ENCODE results near the gene DUSP28.

Gene DUSP28

DNA sequence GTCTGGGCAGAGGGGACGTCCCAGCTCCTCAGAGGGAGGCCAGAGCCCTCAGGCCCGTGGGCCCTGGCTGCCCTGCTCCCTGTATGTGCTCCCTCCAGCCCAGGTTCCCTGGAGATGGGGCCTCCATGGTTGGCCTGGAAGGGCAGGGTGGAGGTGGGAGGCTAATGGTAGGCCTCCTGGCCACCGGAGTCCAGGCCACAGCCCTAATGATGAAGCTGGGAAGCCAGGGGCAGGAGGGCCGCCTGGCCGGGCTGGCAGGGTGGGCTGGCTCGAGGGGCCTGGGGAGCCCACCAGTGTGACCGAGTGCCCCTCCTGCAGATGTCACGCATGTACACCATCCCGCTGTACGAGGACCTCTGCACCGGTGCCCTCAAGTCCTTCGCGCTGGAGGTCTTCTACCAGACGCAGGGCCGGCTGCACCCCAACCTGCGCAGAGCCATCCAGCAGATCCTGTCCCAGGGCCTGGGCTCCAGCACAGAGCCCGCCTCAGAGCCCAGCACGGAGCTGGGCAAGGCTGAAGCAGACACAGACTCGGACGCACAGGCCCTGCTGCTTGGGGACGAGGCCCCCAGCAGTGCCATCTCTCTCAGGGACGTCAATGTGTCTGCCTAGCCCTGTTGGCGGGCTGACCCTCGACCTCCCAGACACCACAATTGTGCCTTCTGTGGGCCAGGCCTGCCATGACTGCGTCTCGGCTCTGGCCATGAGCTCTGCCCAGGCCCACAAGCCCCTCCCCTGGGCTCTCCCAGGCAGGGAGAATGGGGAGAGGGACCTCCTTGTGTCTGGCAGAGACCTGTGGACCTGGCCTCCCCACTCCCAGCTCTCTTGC lies 17.3 kb downstream of the DUSP28 start:
- no peak overlapping the region for H3K27ac Mint-ChIP-seq
- H3K27me3 Mint-ChIP-seq: no peaks in the 10 kb centered on the region
- no peak for DNase-seq
- CTCF ChIA-PET: no interaction called here
- peaks cover 25% of the 10 kb centered on the region for H3K36me3 Mint-ChIP-seq
- H3K4me1 Mint-ChIP-seq: peaks cover 23% of the 10 kb centered on the region
- H3K4me3 Mint-ChIP-seq: no peak overlapping the region
- H3K9me3 Mint-ChIP-seq: peaks cover 2% of the 10 kb centered on the region

DNA sequence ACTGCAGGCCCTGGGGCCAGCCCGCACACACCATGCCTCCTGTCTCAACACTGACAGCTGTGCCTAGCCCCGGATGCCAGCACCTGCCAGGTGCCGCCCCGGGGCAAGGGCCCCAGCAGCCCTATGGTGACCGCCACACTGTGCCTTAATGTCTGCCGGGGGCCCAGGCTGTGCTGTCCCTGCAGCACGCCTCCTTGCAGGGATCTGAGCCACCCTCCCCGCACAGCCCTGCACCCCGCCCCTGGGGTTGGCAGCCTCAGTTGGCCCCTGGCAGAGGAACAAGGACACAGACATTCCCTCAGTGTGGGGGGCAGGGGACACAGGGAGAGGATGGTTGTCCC lies 17.9 kb downstream of the DUSP28 start:
- Mint-ChIP-seq H3K27me3 (no peaks in the 10 kb centered on the region), H3K9me3 (peaks cover 2% of the 10 kb centered on the region), H3K4me3 (no peak overlapping the region), H3K36me3 (peaks cover 25% of the 10 kb centered on the region), H3K4me1 (peaks cover 26% of the 10 kb centered on the region), H3K27ac (no peak overlapping the region)
- DNase-seq: no peak
- CTCF ChIA-PET: no interaction called here

GRCh38 chr2:240578488-240578887 lies 18.3 kb downstream of the DUSP28 start:
- H3K4me1 Mint-ChIP-seq: peaks cover 30% of the 10 kb centered on the region
- CTCF ChIA-PET: interaction anchor here (1.1 to 11.3 kb wide), 2 partner anchors 15 kb away, joined by 3 to 100 read pairs; partner anchors contain the start of gene DUSP28

GRCh38 chr2:240579071-240579762 lies 19.1 kb downstream of the DUSP28 start:
- Mint-ChIP-seq H3K4me3 (no peak overlapping the region), H3K4me1 (peaks cover 30% of the 10 kb centered on the region), H3K27ac (peak overlapping the region; percentile 83), H3K9me3 (peaks cover 2% of the 10 kb centered on the region), H3K27me3 (no peaks in the 10 kb centered on the region), H3K36me3 (peaks cover 24% of the 10 kb centered on the region)
- no peak for DNase-seq
- CTCF ChIA-PET: interaction anchor here (1.1 to 11.3 kb wide), 4 partner anchors 11 to 65 kb away, joined by 3 to 100 read pairs (median 4); partner anchors contain the start of genes DUSP28 and RNPEPL1

More at GRCh38 chr2:240578488-240578887, 18.3 kb downstream of the DUSP28 start:
- Mint-ChIP-seq H3K9me3 (peaks cover 2% of the 10 kb centered on the region), H3K27ac (peak overlapping the region; percentile 33), H3K4me3 (no peak overlapping the region), H3K36me3 (peaks cover 24% of the 10 kb centered on the region), H3K27me3 (no peaks in the 10 kb centered on the region)
- DNase-seq: no peak

DNA sequence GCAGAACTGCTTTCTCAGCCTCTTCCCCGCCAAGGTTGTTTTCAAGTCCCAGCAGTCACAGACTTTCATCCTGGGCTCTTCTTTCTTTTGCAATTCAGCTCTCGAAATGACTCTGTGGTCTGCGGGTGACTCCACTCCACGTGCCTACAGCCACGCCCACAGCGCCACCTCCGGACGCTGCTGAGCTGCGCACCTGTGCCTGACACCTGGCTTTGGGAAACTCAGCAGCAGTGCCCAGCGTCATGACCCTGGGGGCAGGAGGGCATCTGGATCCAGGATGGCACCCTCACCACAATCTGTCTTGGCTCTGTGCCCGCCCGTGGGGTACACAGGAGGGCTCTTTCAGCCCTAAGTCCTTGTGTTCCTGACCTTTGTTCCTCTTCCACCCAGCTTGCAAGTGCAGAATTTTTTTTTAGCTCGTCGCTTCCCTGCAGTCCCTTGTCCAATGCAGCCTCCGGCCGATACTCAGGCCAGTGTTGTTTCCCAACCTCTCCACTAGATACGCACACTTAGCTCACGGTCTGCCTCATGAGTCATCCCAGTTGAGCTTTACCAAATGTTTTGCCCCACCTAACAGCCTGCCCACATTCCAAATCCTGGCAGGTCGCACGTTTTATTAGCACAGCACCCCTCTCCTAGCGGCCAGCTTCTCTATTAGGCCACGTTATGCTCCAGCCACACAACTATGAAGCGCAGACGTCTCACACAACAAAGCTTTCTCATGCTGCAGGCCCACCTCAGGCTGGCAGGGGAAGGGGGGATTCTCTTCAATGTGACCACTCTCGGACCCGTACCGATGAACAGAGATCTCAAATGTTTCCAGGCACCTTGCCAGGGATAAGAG lies 19.8 kb downstream of the DUSP28 start:
- no peaks in the 10 kb centered on the region for H3K27me3 Mint-ChIP-seq
- peaks cover 2% of the 10 kb centered on the region for H3K9me3 Mint-ChIP-seq
- H3K36me3 Mint-ChIP-seq: peaks cover 27% of the 10 kb centered on the region
- H3K4me1 Mint-ChIP-seq: peaks cover 38% of the 10 kb centered on the region
- H3K27ac Mint-ChIP-seq: peak overlapping the region; percentile 83
- CTCF ChIA-PET: interaction anchor here (1.1 to 11.3 kb wide), 4 partner anchors 12 to 66 kb away, joined by 3 to 100 read pairs (median 4); partner anchors contain the start of genes DUSP28 and RNPEPL1
- no peak overlapping the region for H3K4me3 Mint-ChIP-seq
- peak; percentile 83 for DNase-seq

- Mint-ChIP-seq H3K27ac (peak overlapping the region; percentile 11), H3K9me3 (peaks cover 2% of the 10 kb centered on the region), H3K36me3 (peaks cover 28% of the 10 kb centered on the region), H3K27me3 (no peaks in the 10 kb centered on the region), H3K4me1 (peaks cover 44% of the 10 kb centered on the region), H3K4me3 (no peak overlapping the region)
- CTCF ChIA-PET: interaction anchor here (11.3 kb wide), 1 partner anchor 18 kb away, joined by 100 read pairs; the partner anchor contains the start of gene DUSP28
- no peak for DNase-seq
These were observed 21.7 kb downstream of the DUSP28 start for GRCh38 chr2:240581811-240582210.

- no peak for DNase-seq
- CTCF ChIA-PET: interaction anchor here (11.3 kb wide), 1 partner anchor 19 kb away, joined by 100 read pairs; the partner anchor contains the start of gene DUSP28
- Mint-ChIP-seq H3K4me1 (peaks cover 52% of the 10 kb centered on the region), H3K4me3 (no peak overlapping the region), H3K36me3 (peaks cover 25% of the 10 kb centered on the region), H3K27ac (no peak overlapping the region), H3K9me3 (peaks cover 2% of the 10 kb centered on the region), H3K27me3 (no peaks in the 10 kb centered on the region)
These were observed 22.6 kb downstream of the DUSP28 start for GRCh38 chr2:240582781-240583180.

DNA sequence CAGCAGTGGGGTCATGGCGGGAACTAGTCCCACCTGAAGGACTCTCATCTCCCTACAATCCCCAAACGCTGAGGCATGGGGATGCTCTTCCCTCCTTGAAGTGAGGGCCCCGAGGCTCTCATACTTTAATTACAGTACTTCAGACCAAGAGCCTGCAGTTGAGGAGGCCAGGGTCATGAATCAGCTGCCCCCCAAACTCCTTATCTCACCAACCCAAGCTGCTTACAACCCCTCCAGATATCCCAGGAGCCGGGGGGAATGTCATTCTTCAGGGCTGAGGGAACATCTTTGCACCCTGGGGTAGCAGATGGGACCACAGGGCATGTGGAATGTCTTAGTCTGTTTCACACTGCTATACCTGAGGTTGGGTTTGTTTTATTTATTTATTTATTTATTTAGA lies 23.6 kb downstream of the DUSP28 start:
- H3K9me3 Mint-ChIP-seq: peaks cover 2% of the 10 kb centered on the region
- no peak for DNase-seq
- peaks cover 25% of the 10 kb centered on the region for H3K36me3 Mint-ChIP-seq
- H3K4me1 Mint-ChIP-seq: peaks cover 59% of the 10 kb centered on the region
- no peaks in the 10 kb centered on the region for H3K27me3 Mint-ChIP-seq
- H3K27ac Mint-ChIP-seq: no peak overlapping the region
- H3K4me3 Mint-ChIP-seq: no peak overlapping the region
- CTCF ChIA-PET: interaction anchor here (11.3 kb wide), 1 partner anchor 20 kb away, joined by 100 read pairs; the partner anchor contains the start of gene DUSP28

DNA sequence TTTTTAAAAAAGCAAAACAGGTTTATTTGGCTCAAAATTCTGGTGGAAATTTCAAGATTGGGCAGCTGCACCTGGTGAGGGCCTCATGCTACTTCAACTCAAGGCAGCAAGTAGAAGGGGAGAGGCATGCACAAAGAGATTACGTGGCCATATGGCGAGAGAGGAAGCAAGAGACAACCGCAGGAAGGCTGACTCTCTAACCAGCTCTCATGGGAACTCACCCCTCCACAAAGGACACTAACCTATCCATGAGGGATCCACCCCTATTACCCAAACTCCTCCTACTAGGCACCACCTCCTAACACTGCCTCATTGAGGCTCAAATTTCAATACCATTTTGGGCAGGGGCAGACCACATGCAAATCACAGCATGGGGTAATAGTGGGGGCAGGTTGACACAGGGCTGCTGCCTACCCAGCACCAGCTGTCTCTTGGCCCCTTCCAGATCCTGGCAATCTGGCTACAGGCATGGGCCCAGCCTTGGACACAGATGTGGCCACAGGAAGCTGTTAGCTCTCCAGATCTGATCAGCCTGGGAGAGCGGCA lies 24.4 kb downstream of the DUSP28 start:
- Mint-ChIP-seq H3K27me3 (no peaks in the 10 kb centered on the region), H3K4me1 (peaks cover 57% of the 10 kb centered on the region), H3K36me3 (peaks cover 28% of the 10 kb centered on the region), H3K9me3 (peaks cover 2% of the 10 kb centered on the region), H3K27ac (no peak overlapping the region), H3K4me3 (peak overlapping the region; percentile 66)
- CTCF ChIA-PET: interaction anchor here (11.3 kb wide), 1 partner anchor 21 kb away, joined by 100 read pairs; the partner anchor contains the start of gene DUSP28
- DNase-seq: no peak

- H3K4me3 Mint-ChIP-seq: peak overlapping the region; percentile 86
- peaks cover 23% of the 10 kb centered on the region for H3K36me3 Mint-ChIP-seq
- H3K9me3 Mint-ChIP-seq: peaks cover 2% of the 10 kb centered on the region
- peaks cover 53% of the 10 kb centered on the region for H3K4me1 Mint-ChIP-seq
- H3K27ac Mint-ChIP-seq: no peak overlapping the region
- CTCF ChIA-PET: interaction anchor here (1.4 to 11.3 kb wide), 3 partner anchors 15 to 71 kb away, joined by 10 to 100 read pairs (median 14); partner anchors contain the start of genes DUSP28 and RNPEPL1
- no peaks in the 10 kb centered on the region for H3K27me3 Mint-ChIP-seq
- DNase-seq: no peak
These were observed 24.9 kb downstream of the DUSP28 start for GRCh38 chr2:240585101-240585500.

DNA sequence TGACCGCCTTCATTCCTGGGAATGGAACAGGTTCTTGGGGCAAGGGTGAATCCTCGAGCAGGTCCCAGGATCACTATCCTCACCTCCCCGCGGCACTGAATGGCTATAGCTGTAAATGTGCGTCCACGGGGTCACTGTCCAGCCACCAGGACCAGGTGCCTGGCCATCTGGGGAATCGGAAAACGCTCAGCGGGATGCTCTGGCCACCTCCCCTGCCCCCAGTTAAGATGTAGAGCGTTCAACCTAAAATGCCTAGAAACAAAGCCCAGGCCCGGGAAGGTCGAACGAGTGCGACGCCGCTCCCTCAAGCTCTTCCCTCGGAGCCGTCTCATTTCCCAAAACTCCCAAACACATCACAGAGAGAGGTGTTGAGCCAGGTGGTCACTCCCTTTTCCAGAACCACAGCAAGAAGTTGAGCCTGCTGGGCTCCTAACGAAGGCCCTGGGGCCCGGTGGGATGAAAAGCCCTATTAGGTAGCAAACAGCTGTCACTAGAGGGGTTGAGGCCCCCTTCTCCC lies 25.6 kb downstream of the DUSP28 start:
- peaks cover 2% of the 10 kb centered on the region for H3K9me3 Mint-ChIP-seq

GRCh38 chr2:240586198-240586918 lies 26.2 kb downstream of the DUSP28 start, which contains the start of gene CAPN10:
Gene CAPN10, plus strand, starts transcription at chr2:240586734. Its CDS starts 178 bp downstream, at chr2:240586912.
- CTCF ChIA-PET: interaction anchor here (0.6 to 11.3 kb wide), 8 partner anchors 14 to 254 kb away, joined by 3 to 100 read pairs (median 8); partner anchors contain the start of genes DUSP28 and RNPEPL1
- peak; percentile 98 for DNase-seq
- Mint-ChIP-seq H3K4me1 (peaks cover 52% of the 10 kb centered on the region), H3K27me3 (no peaks in the 10 kb centered on the region), H3K27ac (peak within 1 kb of the TSS; percentile 96), H3K4me3 (peak within 1 kb of the TSS; percentile 96), H3K36me3 (peaks cover 14% of the 10 kb centered on the region), H3K9me3 (peaks cover 2% of the 10 kb centered on the region)

More for the DNA sequence above, 25.6 kb downstream of the DUSP28 start:
- CTCF ChIA-PET: interaction anchor here (0.6 to 11.3 kb wide), 6 partner anchors 13 to 255 kb away, joined by 3 to 100 read pairs (median 8); partner anchors contain the start of genes DUSP28 and RNPEPL1
- Mint-ChIP-seq H3K27me3 (no peaks in the 10 kb centered on the region), H3K36me3 (peaks cover 17% of the 10 kb centered on the region), H3K4me3 (peak overlapping the region; percentile 86), H3K4me1 (peaks cover 49% of the 10 kb centered on the region), H3K27ac (peak overlapping the region; percentile 88)
- no peak for DNase-seq
